NCI-H146 treated with DMSO at 0.1 percent for 48 hours (cell line): Measurements from ENCODE around the gene CMTM1.
"Not testable (repeated sequence)": the region's sequence is repeated elsewhere in the genome, so short reads cannot be mapped to it uniquely, and the experiment has no call there.

Experiments used
- DNase-seq: peaks from one replicate; lab custom pipeline; 2025; ENCODE audit not compliant: unreplicated experiment; lab: John Stamatoyannopoulos, UW

CMTM1 gene

GRCh38 chr16:66561381-66562080, 4.7 kb upstream of the CMTM1 start:
- DNase-seq = no peak

DNA sequence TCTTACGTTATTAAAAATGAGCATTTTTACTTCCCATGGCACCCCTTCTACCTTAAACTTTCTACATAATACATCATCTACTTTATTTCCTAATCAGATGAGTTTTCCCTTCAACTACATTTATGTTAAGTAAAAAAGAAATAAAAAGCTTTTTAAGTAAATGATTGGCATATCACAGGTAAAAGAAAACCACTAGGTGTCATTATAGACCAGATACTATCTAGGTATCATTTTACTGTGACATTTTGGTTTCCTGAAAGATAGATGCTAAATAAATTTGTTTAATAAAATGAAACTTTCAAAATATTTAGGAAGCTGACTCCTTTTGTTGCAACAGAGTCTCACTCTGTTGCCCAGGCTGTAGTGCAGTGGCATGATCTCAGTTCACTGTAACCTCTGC, 3.8 kb upstream of the CMTM1 start:
- DNase-seq = no peak

DNA sequence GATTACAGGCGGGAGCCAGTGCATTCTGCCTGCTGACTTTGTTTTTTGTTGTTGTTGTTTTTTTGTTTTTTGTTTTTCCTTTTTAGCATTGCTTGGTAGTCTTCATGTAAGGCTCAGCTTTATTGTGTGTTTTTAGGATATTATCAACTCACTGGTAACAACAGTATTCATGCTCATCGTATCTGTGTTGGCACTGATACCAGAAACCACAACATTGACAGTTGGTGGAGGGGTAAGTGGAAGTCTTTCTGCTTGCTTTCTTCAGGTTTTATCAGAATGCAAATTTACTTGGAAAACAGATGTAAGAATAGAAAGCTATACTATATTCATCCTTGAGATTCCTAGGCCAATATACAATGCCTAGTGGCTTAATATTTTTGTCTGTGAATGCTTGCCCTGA, 3.3 kb upstream of the CMTM1 start:
- DNase-seq = no peak

DNA sequence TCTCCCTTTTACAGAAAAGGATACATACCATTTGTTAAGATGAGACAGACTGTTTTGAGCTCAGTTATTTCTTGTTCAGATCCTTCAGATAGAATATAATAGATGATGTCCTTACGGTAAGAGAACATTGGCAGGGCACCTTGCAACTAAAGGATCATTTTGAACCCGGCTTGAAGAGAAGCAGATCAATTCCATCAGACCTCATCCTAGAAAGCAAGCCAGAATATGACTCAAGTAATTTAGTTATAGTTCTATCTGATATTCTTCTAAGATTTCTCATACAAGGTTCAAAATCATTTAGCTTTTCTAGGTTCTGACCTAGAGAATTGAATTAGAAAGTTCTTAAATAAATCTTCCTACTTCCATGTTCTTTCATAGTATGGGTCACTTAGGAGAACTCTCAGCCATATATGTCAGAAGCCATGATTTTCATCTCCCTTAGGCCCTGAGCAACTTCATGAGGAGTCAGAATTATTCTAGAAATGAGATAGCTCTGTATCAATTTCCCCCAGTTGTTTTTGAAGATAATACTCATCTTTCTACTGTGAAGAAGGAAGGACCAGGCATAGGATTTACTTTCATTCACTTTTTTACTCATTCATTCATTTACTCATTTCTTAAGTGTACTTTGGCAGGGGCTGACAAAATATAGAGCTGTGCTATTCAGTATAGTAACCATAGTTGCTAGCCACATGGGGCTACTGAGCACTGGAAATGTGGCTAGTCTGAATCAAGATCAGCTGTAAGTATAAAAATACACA, 2.5 kb upstream of the CMTM1 start:
- DNase-seq = no peak

DNA sequence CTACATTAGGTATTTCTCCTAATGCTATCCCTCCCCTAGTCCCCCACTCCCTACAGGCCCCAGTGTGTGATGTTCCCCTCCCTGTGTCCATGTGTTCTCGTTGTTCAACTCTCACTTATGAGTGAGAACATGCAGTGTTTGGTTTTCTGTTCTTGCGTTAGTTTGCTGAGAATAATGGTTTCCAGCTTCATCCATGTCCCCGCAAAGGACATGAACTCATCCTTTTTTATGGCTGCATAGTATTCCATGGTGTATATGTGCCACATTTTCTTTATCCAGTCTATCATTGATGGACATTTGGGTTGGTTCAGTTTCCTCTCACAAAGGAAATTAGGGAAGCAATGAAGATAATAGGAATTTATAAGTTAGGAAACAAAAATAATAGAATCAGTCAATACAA, 1.0 kb downstream of the CMTM1 start:
- DNase-seq = not testable (repeated sequence)

DNA sequence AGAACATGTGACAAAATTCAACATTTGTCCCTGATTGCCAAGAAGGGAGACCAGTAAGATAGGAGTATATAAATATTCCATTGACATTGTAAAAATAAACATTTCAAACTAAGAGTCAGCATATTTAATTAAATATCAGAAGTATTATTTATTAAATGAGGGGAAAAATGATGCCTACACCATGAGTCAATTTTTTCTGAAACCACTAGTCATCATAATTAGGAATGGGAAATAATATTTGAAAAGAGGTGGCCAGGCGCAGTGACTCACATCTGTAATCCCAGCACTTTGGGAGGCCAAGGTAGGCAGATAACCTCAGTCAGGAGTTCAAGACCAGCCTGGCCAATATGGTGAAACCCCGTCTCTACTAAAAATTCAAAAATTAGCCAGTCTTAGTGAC, 2.1 kb downstream of the CMTM1 start:
- DNase-seq = no peak

- DNase-seq = no peak
Measured at GRCh38 chr16:66569131-66569530, 2.9 kb downstream of the CMTM1 start.

DNA sequence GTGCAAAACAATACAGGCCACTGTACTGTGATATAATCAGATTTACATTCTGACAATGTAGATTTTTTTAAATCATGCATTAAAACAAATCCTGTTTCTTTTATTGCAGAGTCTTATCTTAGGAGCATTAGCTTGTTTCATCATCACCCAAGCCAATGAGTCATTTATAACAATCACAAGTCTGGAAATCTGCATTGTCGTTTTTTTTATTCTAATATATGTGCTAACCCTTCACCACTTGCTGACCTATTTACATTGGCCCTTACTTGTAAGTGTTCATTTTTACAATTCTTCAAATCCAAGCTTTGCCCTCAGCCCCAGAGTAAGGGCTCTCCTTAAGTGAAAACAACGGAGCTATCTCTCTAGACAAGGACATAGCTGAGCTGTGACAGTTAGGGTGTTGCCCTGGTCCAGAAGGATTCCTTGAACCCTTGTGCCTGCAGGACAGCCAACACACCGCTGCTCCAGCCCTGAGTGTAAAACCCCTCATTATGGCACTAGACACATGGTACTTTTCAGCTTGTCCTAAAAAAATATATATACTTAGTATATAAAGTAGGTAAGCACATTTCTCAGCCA, 3.7 kb downstream of the CMTM1 start:
- no peak for DNase-seq

DNA sequence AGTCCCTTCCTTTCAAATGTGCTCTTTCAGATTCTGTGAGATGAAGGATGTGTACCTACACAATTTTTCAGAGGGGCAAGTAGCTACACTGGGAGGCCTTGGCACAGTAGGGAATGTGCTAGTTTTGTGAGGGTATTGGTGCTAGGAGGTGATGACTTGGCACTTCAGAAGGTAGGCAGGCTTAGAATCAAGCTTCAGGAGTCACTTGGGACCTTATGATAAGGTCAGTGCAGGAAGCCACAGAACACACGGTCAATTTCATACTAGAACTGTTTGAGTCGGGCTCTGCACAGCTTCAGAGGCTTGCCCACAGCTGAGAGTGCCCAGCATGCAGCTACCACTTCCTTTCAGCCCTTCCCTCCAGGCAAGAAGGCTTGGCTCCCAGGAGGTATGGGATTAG, 6.1 kb downstream of the CMTM1 start:
- no peak for DNase-seq

GRCh38 chr16:66574081-66574480, 7.8 kb downstream of the CMTM1 start:
- no peak for DNase-seq

DNA sequence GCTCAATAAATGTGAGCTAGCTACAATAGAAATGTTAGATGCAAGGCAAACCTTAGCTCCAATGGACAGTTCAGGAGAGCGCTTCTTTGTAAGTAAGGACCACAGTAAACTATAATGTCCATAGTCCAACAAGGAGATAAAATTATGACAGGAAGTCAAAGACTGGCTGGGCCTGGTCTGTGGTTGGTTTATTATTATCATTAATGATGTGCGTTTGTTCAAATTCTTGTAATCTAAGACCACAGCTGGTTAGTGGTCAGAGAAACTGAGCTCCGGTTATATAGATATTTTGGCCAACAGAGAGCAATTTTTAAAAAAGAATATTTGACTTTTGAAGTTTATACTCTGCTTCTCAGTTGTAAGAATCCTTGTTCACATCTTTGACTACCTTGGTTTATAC, 8.3 kb downstream of the CMTM1 start:
- DNase-seq = no peak

GRCh38 chr16:66575060-66575459, 8.8 kb downstream of the CMTM1 start:
- DNase-seq = no peak

GRCh38 chr16:66576296-66576695, 10.1 kb downstream of the CMTM1 start:
- no peak for DNase-seq

- no peak for DNase-seq
Measured at GRCh38 chr16:66578651-66579531, 12.7 kb downstream of the CMTM1 start, which contains the start of gene CMTM2. TSS of gene CMTM2 (plus strand) at chr16:66579463. CDS start at chr16:66579608, 145 bp downstream.

GRCh38 chr16:66580605-66581209, 14.5 kb downstream of the CMTM1 start:
- DNase-seq = no peak

DNA sequence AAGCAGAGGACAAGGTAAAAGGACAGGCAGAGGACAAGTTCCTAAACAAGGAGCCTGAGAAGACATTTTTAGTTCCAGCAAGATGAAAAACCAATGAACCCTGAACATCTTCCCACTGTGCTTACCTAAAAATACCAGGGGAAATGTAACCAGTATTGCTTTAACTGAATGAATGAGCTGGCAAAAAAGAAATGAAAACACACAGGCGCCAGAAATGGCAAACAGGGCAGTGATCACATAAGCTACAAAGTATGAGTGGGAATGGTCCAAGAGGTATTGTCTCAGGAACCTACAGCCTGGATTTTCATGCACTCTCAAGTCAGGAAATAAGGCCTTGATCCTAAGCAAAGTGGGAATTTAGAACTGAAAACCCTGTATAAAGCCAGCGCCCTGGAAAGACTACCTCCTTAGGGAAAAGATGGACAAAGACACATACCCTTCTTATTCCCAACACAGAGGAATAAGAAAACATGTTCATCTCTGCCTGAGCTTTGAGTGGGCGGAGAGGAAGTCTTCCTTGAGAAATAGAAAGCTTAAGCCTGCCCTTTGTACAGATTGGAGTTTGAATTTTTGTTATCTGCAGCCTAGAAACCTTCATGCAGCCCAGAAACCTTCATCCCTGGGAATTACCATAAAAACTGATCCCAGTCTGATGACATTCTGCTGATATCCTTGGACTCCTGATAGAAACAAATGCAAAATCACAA, 15.2 kb downstream of the CMTM1 start:
- no peak for DNase-seq

- DNase-seq = no peak
Measured at GRCh38 chr16:66585481-66586239, 19.4 kb downstream of the CMTM1 start.

GRCh38 chr16:66587881-66588600, 21.8 kb downstream of the CMTM1 start:
- no peak for DNase-seq
